AG04449 (cell line): Measurements from ENCODE around the gene ZNF768.

Experiments
- CTCF ChIA-PET: fragments of 350-600 bp; formaldehyde crosslinking; extraction: SDS; loops from one replicate; lab custom pipeline; 2021; ENCODE audit warnings: antibody characterized with exemption; lab: Yijun Ruan, JAX
- POLR2A ChIA-PET: fragments of 400-600, 350-600 bp; formaldehyde crosslinking; extraction: SDS; loops from one replicate; lab custom pipeline; 2020; ENCODE audit warnings: antibody characterized with exemption, inconsistent platforms; lab: Yijun Ruan, JAX
- DNase-seq: peaks from one replicate; pipeline ENCODE4 v3.0.0-alpha.2; 2010; ENCODE audit warnings: low read depth, low spot score
- H3K4me3 ChIP-seq: 2 replicates; pipeline ENCODE4 v1.5.1; 2011; ENCODE audit warnings: low read depth, mild to moderate bottlenecking, control low read depth, low read length
- CTCF ChIP-seq: IDR thresholded peaks from one replicate; pipeline ENCODE4 v1.5.1; 2011; ENCODE audit warnings: mild to moderate bottlenecking, moderate library complexity, low read length, control low read depth, inconsistent platforms; ENCODE audit not compliant: insufficient read depth; ENCODE audit errors: missing control alignments

Gene ZNF768

GRCh38 chr16:30491229-30491628 is 35.1 kb downstream of the ZNF768 start:
- no peak overlapping the region for H3K4me3 ChIP-seq
- DNase-seq: no peak
- POLR2A ChIA-PET: no interaction called here
- CTCF ChIA-PET: interaction anchor here (1.0 to 2.4 kb wide), 3 partner anchors 8 to 137 kb away, joined by 3 to 9 read pairs (median 4); no protein-coding TSS in a partner anchor
- no peak for TF ChIP-seq CTCF

GRCh38 chr16:30490210-30490609 is 36.2 kb downstream of the ZNF768 start:
- H3K4me3 ChIP-seq: no peak overlapping the region
- TF ChIP-seq CTCF: no peak
- POLR2A ChIA-PET: interaction anchor here (0.7 kb wide), 1 partner anchor 169 kb away, joined by 6 read pairs; no protein-coding TSS in a partner anchor
- no peak for DNase-seq
- CTCF ChIA-PET: interaction anchor here (2.4 kb wide), 1 partner anchor 41 kb away, joined by 9 read pairs; no protein-coding TSS in a partner anchor

GRCh38 chr16:30488764-30489605 is 37.4 kb downstream of the ZNF768 start:
- no peak for TF ChIP-seq CTCF
- CTCF ChIA-PET: no interaction called here
- no peak for DNase-seq
- POLR2A ChIA-PET: no interaction called here
- H3K4me3 ChIP-seq: no peak overlapping the region

GRCh38 chr16:30485818-30486436 is 40.4 kb downstream of the ZNF768 start:
- no peak for TF ChIP-seq CTCF
- ChIA-PET POLR2A (no interaction called here), CTCF (interaction anchor here (1.0 to 1.1 kb wide), 2 partner anchors 10 to 12 kb away, joined by 3 to 4 read pairs; no protein-coding TSS in a partner anchor)
- no peak for DNase-seq
- H3K4me3 ChIP-seq: no peak overlapping the region

GRCh38 chr16:30484887-30485286 is 41.5 kb downstream of the ZNF768 start:
- ChIA-PET CTCF (no interaction called here), POLR2A (interaction anchor here (0.6 kb wide), 1 partner anchor 16 kb away, joined by 3 read pairs; no protein-coding TSS in a partner anchor)
- no peak overlapping the region for H3K4me3 ChIP-seq
- no peak for TF ChIP-seq CTCF
- DNase-seq: no peak

GRCh38 chr16:30482366-30482765 is 44.0 kb downstream of the ZNF768 start:
- DNase-seq: no peak
- H3K4me3 ChIP-seq: no peak overlapping the region
- no peak for TF ChIP-seq CTCF
- CTCF ChIA-PET: interaction anchor here (3.8 kb wide), 1 partner anchor 32 kb away, joined by 18 read pairs; no protein-coding TSS in a partner anchor
- POLR2A ChIA-PET: no interaction called here
